Dedifferentiated amniotic fluid mesenchymal stem cell (primary cell): ENCODE results near the gene FGF14.
"Not testable (repeated sequence)": the region's sequence is repeated elsewhere in the genome, so short reads cannot be mapped to it uniquely, and the experiment has no call there.

ENCODE experiments used
- DNase-seq: peaks from one replicate; pipeline ENCODE4 v3.0.0-alpha.2; 2016; ENCODE audit errors: extremely low spot score

FGF14 gene

DNA sequence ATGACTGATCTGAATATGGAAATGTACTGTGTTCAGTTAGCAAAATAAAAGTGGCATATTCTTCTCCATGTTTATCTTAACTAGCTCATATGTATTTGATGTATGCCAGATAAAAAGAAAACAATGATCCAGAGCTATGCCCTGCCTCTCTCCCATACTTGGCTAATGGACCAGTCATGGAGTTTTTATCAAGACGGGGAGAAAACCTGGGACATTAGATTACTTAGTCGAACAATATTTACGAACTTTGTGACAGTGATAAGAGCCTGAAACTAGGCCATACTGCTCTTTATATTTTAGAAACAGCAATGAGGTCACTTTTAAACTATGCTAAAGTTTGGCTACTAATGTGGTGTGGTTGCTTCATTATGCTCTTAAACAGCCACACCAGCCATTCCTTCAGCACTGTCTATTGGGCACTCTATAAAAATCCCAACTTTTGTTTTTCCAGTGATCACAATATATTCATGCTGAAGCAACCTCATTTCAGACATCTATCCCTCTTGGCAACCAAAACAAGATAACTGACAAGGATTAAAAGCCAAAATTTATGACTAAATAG is 265.0 kb downstream of the FGF14 start:
- DNase-seq = no peak

DNA sequence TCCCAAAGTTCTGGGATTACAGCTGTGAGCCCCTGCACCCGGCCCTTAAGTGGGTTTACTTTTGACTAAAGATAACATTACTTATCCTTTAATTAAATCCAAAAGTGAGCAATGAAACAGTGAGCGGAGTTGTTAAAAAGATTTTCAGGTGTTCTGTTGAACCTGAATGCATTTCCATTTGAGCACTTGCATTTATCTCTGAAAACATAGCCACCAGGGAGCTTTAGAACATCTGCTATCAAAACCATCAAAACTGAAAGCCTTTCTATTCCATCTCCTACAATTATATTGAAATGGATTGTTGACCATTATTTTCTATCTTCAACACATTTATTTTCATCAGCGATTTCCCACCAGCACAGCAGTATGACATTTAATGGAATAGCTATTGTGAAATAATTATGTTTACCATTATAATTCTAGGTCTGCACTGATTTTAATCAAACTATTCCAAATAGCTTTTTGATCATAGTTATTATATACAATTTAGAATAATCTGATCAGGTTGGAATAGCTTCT is 269.0 kb downstream of the FGF14 start:
- no peak for DNase-seq

- no peak for DNase-seq
These were observed 270.6 kb downstream of the FGF14 start for GRCh38 chr13:102131246-102131645.

- DNase-seq = no peak
These were observed 273.5 kb downstream of the FGF14 start for GRCh38 chr13:102128216-102128810.

- DNase-seq = no peak
These were observed 274.7 kb downstream of the FGF14 start for GRCh38 chr13:102127153-102127552.

DNA sequence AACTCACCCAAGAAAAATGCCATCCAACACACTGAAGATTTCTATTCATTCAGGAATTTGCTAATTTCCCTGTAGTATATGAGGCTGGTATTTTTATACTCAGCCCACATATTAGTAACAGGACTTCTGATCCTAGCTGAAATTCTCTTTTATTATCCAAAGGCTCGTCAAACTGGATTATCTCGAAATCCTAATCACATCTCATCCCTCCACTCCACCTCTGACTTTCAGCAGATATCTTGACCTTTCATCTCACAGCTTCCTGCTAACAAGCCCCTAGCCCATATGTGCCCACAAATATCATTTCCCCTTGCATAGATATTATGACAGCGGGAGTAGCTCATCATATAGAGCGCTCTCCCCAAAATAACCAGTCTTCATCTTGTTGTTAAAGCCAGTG is 279.7 kb downstream of the FGF14 start:
- no peak for DNase-seq

DNA sequence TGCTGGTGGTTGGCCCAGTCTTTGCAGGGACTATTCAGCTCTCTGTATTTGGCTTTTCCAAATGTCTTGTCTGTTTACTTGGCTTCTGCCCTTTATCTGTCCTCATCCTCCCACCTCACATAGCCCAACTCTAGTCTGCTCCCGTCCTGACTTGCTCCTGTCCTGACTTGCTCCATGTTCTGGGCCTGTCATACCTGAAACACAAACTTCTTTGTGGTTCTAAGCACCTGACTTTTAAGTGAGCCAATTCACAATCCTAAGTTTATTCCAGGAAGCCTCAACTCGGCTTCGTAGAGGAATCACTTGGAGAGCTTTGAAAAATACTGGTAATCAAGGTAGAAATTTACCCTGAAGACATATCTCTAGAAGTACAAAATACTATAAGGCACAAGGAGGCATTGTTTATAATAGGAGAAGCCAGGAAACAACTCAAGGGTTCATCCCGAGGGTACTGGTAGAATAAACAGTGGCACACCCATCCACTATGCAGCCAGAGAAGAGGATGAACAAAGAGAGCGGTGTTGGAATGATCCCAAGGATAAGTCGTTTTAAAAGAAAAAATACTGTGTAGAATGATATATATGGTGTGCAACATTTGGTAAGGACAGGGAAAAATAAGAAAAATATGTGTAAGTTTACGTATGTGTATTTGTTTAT is 284.5 kb downstream of the FGF14 start:
- no peak for DNase-seq

DNA sequence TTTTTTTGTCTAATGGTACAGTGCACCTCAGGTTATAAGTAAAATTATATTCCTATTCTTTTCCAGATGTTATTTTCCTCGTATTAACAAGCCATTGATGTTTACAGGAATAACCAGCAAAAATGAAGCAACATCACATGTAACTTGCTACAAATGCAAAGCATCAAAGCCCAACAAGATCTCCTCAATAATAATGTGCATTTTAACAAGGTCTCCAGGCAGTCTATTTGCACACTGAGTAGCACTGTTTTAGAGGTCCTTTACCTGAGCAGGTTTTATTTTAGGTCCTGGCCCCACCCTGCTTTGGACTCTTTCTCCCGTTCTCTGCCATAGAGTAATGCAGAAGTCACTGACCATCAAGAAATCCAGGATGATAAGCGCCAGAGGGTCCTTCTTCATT is 298.4 kb downstream of the FGF14 start:
- no peak for DNase-seq

DNA sequence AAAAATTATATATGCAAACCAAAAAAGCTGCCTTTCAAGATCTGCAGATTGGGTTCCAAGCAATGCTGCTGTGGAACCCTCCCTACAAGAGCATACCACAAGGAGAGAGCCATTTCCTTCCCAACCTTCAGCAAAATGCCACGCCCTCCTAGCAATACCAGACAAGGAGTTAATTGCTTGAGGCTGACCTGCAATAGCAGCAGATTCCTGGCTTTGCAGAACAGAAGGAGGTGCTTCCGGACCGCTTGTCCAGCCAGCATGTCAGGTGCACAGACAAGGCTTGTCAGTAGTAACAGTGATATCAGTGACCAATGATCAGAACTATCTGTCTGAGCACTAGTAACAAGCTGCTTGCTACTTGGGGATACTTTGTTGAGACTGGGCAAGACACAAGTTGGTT is 301.6 kb downstream of the FGF14 start:
- no peak for DNase-seq

DNA sequence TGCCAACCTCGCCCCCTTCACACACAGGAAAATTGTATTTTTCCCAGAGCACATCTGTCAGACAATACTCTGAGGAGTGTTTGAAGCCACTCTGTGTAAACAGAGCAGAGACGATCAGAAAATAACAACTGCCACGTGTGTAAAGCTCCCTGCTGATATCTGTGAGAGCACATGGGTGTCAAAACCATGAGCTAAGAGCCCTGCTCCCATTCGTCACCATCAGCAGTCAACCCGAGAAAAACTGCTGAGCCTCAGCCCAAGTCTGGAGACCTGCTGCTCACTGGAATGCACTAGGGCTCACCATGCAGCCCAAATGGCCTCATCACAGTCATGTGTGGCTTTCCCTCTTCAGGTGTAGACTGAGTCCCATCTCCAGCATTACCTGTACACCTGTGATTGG is 304.1 kb downstream of the FGF14 start:
- no peak for DNase-seq

GRCh38 chr13:102093288-102093687 is 308.6 kb downstream of the FGF14 start:
- DNase-seq = not testable (repeated sequence)

- no peak for DNase-seq
These were observed 310.6 kb downstream of the FGF14 start for GRCh38 chr13:102091231-102091630.

DNA sequence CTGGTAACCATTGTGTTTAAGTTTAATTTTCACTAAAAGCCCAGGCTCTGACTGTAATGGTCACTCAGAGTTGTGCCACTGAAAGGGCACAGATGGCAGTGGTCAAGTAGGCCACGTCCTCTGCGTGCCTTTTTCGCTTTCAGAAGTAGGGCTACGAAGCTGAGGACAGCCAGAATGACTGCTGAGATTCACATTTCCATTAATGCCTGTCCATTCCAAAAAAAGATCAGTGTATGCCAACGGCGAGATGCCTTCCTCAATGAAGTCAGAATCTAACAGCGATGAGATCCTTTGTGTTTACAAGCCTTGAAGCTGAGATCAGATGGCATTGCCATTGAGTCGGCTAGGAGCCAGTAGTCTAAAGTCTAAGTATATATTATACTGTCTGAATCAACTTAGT is 311.3 kb downstream of the FGF14 start:
- DNase-seq = no peak

GRCh38 chr13:102089722-102090121 is 312.1 kb downstream of the FGF14 start:
- DNase-seq = no peak

GRCh38 chr13:102089177-102089576 is 312.7 kb downstream of the FGF14 start:
- DNase-seq = no peak

- no peak for DNase-seq
These were observed 328.6 kb downstream of the FGF14 start for GRCh38 chr13:102073251-102073650.

DNA sequence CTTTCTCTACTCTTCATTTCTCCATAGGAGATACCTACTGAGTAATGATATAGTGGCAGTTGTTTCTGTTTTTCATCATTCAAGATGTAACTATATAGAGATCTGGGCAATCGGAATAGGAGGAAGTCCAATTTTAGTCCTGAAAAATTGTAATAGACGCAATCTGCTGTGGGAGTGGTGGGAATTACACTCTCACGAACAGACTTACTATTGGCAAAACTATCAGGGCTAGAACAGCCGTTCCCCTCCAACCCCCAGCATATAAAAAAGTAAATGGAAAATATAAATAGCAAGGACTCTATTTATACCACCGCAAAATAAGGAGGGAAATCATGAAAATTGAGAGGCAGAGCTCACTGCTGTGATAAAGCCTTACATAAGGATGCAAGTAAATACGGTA is 330.1 kb downstream of the FGF14 start:
- no peak for DNase-seq

- DNase-seq = not testable (repeated sequence)
These were observed 333.5 kb downstream of the FGF14 start for GRCh38 chr13:102068323-102068722.

GRCh38 chr13:102055090-102055779 is 346.6 kb downstream of the FGF14 start:
- no peak for DNase-seq

GRCh38 chr13:102049853-102050252 is 352.0 kb downstream of the FGF14 start:
- no peak for DNase-seq

- DNase-seq = no peak
These were observed 356.1 kb downstream of the FGF14 start for GRCh38 chr13:102045731-102046130.

DNA sequence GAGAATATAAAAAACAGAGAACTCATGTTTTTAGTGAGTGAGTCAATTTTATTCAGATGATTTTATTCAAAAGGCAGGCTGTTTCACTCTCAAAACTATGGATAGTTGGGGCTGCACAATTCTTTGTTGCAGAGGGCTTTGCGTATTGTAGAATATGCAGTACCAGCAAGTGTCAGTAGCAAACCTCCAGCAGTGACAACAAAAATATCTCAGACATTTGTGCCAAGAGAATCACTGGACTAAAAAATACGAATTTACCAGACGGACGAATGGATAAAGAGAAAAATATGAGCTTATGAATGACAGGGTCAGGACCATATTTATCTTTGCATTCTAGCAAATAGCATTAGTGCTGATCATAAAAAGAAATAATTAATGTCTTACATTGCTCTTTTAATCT is 359.1 kb downstream of the FGF14 start:
- no peak for DNase-seq

DNA sequence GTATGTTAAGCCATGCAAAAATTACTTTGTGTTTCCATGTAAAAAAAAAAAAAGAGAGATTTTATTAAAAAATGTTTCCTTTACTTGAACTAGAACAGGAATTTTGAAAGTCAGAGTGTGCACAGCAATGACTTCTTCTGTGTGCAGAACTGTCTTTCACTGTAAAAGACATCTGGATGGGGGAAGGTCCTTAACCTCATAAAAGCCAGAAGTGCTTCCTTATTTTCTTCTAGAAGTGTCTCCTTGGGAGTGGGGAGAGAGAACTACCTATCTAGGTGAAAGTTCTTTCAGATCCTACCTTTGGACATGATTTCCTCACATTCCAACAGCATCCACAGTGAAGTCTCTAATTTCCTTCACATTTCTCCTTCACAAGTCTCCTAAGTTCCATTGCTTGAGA is 360.3 kb downstream of the FGF14 start:
- no peak for DNase-seq
